ENCODE measurements around the gene ZFP3. TPM values are rescaled to one million over a fixed set of nuclear protein-coding genes. Genes with fewer than 3 reads are reported as not detected.
"Not testable (repeated sequence)": the region's sequence is repeated elsewhere in the genome, so short reads cannot be mapped to it uniquely, and the experiment has no call there.

ZFP3 gene
- polyA plus RNA-seq (2012; ENCODE audit: low read depth, missing spikeins), result 0.63 TPM

DNA sequence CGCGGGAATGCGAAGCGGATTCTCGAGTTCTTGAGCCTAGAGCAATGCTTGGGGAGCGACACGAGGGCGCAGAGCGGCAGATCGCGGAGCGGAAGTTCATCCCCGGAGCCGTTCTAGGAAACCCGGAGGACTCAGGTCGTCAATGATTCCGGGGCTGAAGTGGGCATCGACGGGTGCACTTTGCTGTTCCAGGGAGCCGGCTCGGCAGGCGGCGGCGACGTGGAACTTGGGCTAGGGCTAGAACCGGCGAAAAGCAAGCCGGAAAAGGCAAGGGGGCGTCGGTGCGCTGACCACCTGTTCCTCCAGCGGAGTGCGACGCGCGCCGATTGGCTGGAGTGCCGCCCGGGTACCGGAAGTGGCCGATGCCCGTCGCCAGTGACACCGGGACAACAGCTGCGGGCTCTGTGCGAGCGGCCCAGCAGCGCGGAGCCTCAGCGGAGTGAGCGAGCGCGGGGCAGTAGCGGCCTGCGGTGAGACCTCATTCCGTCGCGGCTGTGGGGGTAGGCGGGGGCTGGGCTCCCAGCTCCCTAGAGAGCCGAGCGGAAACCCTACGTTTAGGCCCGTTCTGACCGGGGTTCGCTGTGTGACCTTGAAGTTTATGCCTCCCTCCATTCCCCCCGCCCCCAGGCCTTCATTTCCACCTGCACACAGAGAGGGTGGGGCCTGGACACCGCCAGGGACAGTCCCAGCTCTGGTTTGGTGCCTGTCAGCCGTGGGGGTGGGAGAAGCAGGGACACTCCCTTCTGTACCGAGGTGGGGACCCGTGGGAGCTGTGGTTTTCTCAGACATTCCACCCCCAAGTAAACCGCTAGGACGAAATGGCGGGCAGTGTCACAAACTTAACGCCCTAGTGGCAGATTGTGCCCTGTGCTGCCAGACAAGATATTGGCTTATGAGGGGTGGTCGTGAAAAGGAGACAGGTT is at the start of gene ZFP3:
Gene ZFP3 (plus strand): TSS at position 362 of the 923 bp plus-strand sequence. CDS start 13,038 bp downstream, outside the sequence.
- TF ChIP-seq POLR2AphosphoS5 (IDR thresholded peaks at IDR 0.05; ENCODE audit: low read depth, low read length) (peak; percentile 48; the same call in 1 of the 2 replicates), POU2F2 (IDR thresholded peaks at IDR 0.05; ENCODE audit: low read depth, low read length) (no peak), TAF1 (IDR thresholded peaks at IDR 0.05; ENCODE audit: low read depth, low read length) (peak; percentile 56; the same call in 1 of the 2 replicates), PAX5 (IDR thresholded peaks at IDR 0.05; ENCODE audit: insufficient read depth, low read length, severe bottlenecking) (peak; percentile 89), POLR2A (IDR thresholded peaks at IDR 0.05; ENCODE audit: low read depth, low read length) (0 out of 2 replicates have a peak, but pooled peaks have one; percentile 37)
- DNase-seq (ENCODE audit: insufficient read length, low spot score) (peak; percentile 71), FAIRE-seq (peak; percentile 96)

DNA sequence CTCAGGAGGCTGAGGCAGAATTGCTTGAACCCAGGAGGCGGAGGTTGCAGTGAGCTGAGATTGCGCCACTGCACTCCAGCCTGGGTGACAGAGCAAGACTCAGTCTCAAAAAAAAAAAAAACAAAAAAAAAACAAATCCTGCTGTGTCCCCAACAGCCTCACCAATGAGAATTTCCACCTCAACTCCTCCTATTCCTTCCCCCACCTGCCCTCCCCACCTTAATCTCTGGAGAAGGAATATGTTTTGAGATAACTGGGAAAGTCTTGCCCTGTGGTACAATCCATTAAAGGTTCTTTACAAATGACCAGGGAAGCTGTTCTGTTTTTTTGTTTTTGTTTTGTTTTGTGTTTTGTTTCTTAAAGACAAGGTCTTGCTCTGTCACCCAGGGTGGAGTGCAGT is 48.1 kb upstream of the ZFP3 start:
- not testable (repeated sequence) for DNase-seq (ENCODE audit: insufficient read length, low spot score); FAIRE-seq

DNA sequence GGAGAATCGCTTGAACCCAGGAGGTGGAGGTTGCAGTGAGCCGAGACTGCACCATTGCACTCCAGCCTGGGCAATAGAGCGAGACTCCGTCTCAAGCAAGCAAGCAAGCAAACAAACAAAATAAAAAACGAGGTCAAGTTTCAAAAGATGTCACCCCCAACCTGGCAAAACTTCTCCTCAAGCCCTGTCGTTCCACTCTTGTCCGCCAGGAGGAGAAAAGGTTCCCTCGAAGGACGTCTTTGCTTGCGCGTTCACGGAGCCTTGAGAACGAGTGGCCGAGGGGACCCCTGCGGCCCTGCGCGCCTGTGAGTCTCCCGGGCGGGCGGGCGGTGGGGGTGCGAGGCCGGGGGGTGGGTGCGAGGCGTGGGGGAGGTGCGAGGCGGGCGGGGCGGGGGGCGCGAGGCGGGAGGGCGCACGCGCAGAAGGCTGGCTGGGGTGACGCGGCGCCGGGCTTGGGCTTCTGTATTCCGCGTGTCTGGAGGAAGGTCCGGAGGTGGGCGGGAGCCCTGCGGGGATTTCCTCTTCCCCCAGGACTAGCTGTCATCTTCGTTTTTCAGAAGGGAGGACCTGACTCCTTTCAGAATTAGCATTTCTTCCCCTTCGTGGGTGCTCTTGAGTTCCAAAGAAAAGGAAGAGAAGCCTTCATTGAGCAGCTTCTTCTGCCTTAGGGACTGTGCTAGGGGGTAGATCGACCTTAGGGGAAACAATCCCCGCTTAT is 46.7 kb upstream of the ZFP3 start:
- DNase-seq (ENCODE audit: insufficient read length, low spot score), result peak; percentile 78
- TF ChIP-seq PAX5 (IDR thresholded peaks at IDR 0.05; ENCODE audit: insufficient read depth, low read length, severe bottlenecking), result no peak
- FAIRE-seq, result peak; percentile 97

DNA sequence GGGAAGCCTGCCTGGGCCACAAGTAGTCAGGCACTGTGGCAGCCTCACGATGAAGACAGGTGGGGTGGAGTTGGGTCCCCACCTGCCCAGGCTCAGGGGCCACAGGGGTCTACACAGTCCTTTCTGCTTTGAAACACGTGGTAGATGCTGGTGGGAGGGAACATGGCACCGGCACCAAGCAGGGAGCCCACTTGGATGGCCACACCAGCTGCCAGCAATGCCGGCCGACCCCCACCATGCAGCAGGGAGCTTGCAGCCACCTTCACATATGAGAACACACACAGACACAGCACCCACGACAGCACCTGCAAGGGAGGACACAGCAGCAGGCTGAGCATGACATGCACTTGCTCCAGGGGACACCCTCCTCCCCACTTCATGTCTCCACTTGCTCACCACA is 45.4 kb upstream of the ZFP3 start:
- no peak for TF ChIP-seq TAF1 (IDR thresholded peaks at IDR 0.05; ENCODE audit: low read depth, low read length)
- TF ChIP-seq POU2F2 (IDR thresholded peaks at IDR 0.05; ENCODE audit: low read depth, low read length), result no peak
- no peak for TF ChIP-seq POLR2A (IDR thresholded peaks at IDR 0.05; ENCODE audit: low read depth, low read length)
- no peak for TF ChIP-seq POLR2AphosphoS5 (IDR thresholded peaks at IDR 0.05; ENCODE audit: low read depth, low read length)
- no peak for TF ChIP-seq PAX5 (IDR thresholded peaks at IDR 0.05; ENCODE audit: insufficient read depth, low read length, severe bottlenecking)
- TF ChIP-seq SPI1 (IDR thresholded peaks at IDR 0.05; ENCODE audit: low read depth, low read length), result no peak
- DNase-seq (ENCODE audit: insufficient read length, low spot score), result no peak
- no peak for FAIRE-seq

DNA sequence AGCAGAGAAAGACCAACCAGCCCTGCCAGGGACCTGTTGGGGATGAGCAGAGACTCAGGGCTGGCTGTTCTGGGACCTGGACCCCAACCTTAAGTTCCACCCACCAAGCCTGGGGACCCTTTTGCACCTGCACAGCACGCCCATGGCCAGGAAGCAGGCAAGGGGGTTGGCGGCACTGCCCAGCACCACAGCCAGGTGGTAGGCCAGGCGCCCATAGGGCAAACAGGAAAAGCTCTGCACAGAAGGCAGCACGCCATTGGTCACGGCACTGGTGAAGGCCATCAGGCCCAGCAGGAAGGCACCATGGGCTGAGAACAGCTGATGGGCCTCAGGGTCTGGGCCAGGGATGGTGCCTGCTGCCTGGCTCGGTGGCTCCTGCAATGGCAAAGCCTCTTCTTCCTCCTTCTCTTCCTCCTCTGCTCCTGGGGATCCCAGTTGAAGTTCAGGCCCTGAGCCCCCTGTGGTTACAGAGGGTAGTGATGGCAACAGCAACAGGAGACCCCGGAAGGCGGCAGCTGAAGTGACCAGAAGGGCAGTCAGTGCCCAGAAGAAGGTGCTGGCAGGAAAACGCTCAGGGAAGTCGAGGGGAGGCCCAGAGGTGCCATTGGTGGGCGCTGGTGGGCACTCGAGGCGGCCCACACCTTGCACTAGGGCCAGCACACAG is 44.8 kb upstream of the ZFP3 start:
- TF ChIP-seq TAF1 (IDR thresholded peaks at IDR 0.05; ENCODE audit: low read depth, low read length), result no peak
- no peak for FAIRE-seq

DNA sequence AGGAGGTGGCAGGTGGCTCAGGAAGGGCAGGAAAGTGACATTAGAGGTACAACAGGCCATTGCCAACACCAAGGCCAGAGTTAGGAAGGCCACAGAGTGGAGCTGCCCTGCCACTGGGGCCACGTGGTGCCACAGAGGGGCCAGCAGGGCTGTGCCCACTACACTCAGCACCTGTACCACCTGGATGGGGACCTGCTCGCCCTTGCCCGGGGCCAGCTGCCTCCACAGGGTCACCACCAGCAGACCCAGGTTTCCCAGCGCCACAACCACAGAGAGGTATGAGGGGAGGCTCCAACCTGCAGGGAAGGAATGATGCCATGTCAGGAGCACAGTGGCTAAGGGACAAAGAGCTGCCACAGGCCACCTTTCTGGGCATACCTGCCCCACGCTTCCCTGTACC is 44.2 kb upstream of the ZFP3 start:
- no peak for FAIRE-seq
- TF ChIP-seq POLR2AphosphoS5 (IDR thresholded peaks at IDR 0.05; ENCODE audit: low read depth, low read length) (no peak), SPI1 (IDR thresholded peaks at IDR 0.05; ENCODE audit: low read depth, low read length) (no peak), POU2F2 (IDR thresholded peaks at IDR 0.05; ENCODE audit: low read depth, low read length) (no peak), POLR2A (IDR thresholded peaks at IDR 0.05; ENCODE audit: low read depth, low read length) (no peak), PAX5 (IDR thresholded peaks at IDR 0.05; ENCODE audit: insufficient read depth, low read length, severe bottlenecking) (no peak), TAF1 (IDR thresholded peaks at IDR 0.05; ENCODE audit: low read depth, low read length) (no peak)
- DNase-seq (ENCODE audit: insufficient read length, low spot score), result no peak

More for the DNA sequence above, 44.8 kb upstream of the ZFP3 start:
- DNase-seq (ENCODE audit: insufficient read length, low spot score), result no peak

DNA sequence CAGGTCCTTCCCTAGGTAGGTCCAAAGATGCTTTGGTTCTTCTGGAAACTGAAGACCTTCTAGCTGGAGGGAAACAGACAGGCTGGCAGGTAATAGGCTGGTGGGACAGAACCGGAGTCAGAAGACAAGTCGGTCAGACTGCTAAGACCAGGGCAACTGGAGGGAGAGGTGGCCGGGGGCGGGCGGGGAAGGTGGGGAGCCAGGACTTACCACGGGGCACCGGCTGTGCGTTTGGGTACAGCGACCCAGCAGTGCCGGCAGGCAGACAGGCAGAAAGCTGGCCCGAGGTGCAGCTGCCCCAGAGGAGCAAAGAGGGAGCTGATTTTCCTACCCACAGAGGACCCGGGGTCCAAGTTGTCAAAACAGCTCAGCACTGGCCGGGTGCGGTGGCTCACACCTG is 43.6 kb upstream of the ZFP3 start:
- FAIRE-seq (no peak), DNase-seq (ENCODE audit: insufficient read length, low spot score) (no peak)
- no peak for TF ChIP-seq POLR2A (IDR thresholded peaks at IDR 0.05; ENCODE audit: low read depth, low read length)
- TF ChIP-seq SPI1 (IDR thresholded peaks at IDR 0.05; ENCODE audit: low read depth, low read length), result no peak
- TF ChIP-seq POLR2AphosphoS5 (IDR thresholded peaks at IDR 0.05; ENCODE audit: low read depth, low read length), result no peak
- no peak for TF ChIP-seq TAF1 (IDR thresholded peaks at IDR 0.05; ENCODE audit: low read depth, low read length)
- no peak for TF ChIP-seq PAX5 (IDR thresholded peaks at IDR 0.05; ENCODE audit: insufficient read depth, low read length, severe bottlenecking)
- no peak for TF ChIP-seq POU2F2 (IDR thresholded peaks at IDR 0.05; ENCODE audit: low read depth, low read length)

DNA sequence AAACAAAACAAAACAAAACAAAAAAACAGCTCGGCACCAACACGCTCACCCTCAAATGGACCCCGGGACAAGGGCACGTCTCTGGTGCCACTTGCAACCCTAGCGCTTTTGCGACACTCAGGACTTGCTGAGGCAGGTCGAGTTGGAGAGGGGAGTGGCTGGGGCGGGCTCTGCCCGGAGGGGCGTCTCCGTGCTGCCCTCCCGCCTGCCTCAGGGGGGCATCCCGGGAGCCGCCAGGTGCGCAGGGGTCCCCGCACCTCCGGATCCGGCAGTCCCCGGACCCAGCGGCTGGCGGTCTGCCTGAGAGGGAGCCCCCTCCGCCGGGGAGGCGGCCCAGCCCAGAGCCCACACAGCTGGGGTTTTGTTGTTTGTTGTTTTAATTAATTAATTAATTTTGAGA is 43.0 kb upstream of the ZFP3 start, which contains the start of gene SLC52A1:
Gene SLC52A1 (minus strand): TSS at position 112 of the 400 bp plus-strand sequence. CDS start 820 bp downstream, outside the sequence.
- TF ChIP-seq POLR2A (IDR thresholded peaks at IDR 0.05; ENCODE audit: low read depth, low read length), result no peak
- TF ChIP-seq POLR2AphosphoS5 (IDR thresholded peaks at IDR 0.05; ENCODE audit: low read depth, low read length), result no peak
- no peak for TF ChIP-seq TAF1 (IDR thresholded peaks at IDR 0.05; ENCODE audit: low read depth, low read length)
- no peak for TF ChIP-seq PAX5 (IDR thresholded peaks at IDR 0.05; ENCODE audit: insufficient read depth, low read length, severe bottlenecking)
- no peak for TF ChIP-seq SPI1 (IDR thresholded peaks at IDR 0.05; ENCODE audit: low read depth, low read length)
- TF ChIP-seq POU2F2 (IDR thresholded peaks at IDR 0.05; ENCODE audit: low read depth, low read length), result no peak
- DNase-seq (ENCODE audit: insufficient read length, low spot score), result no peak
- no peak for FAIRE-seq

DNA sequence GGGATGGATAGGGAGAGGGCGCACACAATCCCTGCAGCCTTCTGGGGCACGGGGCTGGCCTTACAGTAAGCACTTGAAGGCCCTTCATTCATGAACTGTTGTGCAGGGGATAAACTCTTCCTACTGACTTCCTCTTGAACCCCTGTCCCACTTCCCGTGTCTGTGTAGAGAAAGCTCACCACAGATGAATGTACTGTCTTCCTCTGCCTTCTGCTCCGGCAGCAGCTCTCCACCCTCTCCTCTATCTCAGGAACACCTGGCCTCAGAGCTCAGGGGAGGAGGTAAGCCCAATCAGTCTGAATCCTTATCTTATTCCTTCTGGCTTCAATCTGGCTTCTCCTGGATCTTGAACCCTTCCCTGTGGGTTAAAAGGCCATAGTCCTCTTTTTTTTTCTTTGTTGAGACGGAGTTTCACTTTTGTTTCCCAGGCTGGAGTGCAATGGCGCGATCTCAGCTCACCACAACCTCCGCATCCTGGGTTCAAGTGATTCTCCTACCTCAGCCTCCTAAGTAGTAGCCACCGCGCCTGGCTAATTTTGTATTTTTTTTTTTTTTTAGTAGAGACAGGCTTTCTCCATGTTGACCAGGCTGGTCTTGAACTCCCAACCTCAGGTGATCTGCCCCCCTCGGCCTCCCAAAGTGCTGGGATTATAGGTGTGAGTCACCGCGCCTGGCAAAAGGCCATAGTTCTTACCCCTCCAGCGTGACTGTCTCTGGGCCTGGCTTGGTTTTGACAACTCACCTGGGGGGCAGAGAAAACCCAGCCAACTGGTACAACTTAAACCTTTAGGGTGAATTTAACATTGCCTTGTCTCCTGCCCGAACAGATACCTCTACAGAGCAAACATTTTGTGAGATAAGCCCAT is 35.9 kb upstream of the ZFP3 start:
- TF ChIP-seq POLR2A (IDR thresholded peaks at IDR 0.05; ENCODE audit: low read depth, low read length), result no peak
- no peak for TF ChIP-seq SPI1 (IDR thresholded peaks at IDR 0.05; ENCODE audit: low read depth, low read length)
- TF ChIP-seq POU2F2 (IDR thresholded peaks at IDR 0.05; ENCODE audit: low read depth, low read length), result no peak
- TF ChIP-seq POLR2AphosphoS5 (IDR thresholded peaks at IDR 0.05; ENCODE audit: low read depth, low read length), result no peak
- no peak for TF ChIP-seq PAX5 (IDR thresholded peaks at IDR 0.05; ENCODE audit: insufficient read depth, low read length, severe bottlenecking)
- TF ChIP-seq TAF1 (IDR thresholded peaks at IDR 0.05; ENCODE audit: low read depth, low read length), result no peak
- DNase-seq (ENCODE audit: insufficient read length, low spot score) (no peak), FAIRE-seq (no peak)
